ENCODE data around the gene NPAS3.

NPAS3 gene

GRCh38 chr14:33118668-33119067, 180.0 kb downstream of the NPAS3 start:
- DNase-seq: no peak
- Mint-ChIP-seq H3K4me1 (ENCODE audit: low read depth) (no peaks in the 10 kb centered on the region), H3K36me3 (ENCODE audit: low read depth) (no peaks in the 10 kb centered on the region), H3K9me3 (no peaks in the 10 kb centered on the region), H3K4me3 (no peak overlapping the region), H3K27ac (no peak overlapping the region), H3K27me3 (no peaks in the 10 kb centered on the region)

- Mint-ChIP-seq H3K27me3 (no peaks in the 10 kb centered on the region), H3K4me3 (no peak overlapping the region), H3K4me1 (ENCODE audit: low read depth) (no peaks in the 10 kb centered on the region), H3K36me3 (ENCODE audit: low read depth) (no peaks in the 10 kb centered on the region), H3K9me3 (no peaks in the 10 kb centered on the region), H3K27ac (no peak overlapping the region)
- no peak for DNase-seq
Measured at GRCh38 chr14:33120341-33120740, 181.7 kb downstream of the NPAS3 start.

GRCh38 chr14:33120966-33121365, 182.3 kb downstream of the NPAS3 start:
- Mint-ChIP-seq H3K27me3 (no peaks in the 10 kb centered on the region), H3K4me1 (ENCODE audit: low read depth) (no peaks in the 10 kb centered on the region), H3K4me3 (no peak overlapping the region), H3K36me3 (ENCODE audit: low read depth) (no peaks in the 10 kb centered on the region), H3K27ac (no peak overlapping the region), H3K9me3 (no peaks in the 10 kb centered on the region)
- no peak for DNase-seq

DNA sequence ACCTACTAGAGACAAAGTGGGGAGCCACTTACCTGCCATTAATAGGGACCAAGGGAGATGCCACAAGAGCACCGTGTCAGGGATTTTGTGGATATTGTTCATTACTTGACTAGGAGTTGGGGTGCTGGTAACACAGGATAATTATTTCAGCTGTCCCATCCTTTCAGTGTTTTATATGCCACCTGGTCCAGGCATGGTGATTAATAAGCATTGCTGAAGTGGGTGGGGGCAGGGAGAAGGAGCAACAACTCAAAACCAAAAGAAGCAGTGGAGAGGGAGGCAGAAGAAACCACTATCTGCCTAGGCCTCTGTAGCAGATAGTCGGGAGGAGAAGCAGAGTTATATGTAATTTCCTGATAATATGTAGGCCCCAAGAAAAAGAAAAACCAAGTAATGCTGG, 184.6 kb downstream of the NPAS3 start:
- no peak for DNase-seq
- Mint-ChIP-seq H3K36me3 (ENCODE audit: low read depth) (no peaks in the 10 kb centered on the region), H3K27me3 (no peaks in the 10 kb centered on the region), H3K9me3 (no peaks in the 10 kb centered on the region), H3K27ac (no peak overlapping the region), H3K4me1 (ENCODE audit: low read depth) (no peaks in the 10 kb centered on the region), H3K4me3 (no peak overlapping the region)

DNA sequence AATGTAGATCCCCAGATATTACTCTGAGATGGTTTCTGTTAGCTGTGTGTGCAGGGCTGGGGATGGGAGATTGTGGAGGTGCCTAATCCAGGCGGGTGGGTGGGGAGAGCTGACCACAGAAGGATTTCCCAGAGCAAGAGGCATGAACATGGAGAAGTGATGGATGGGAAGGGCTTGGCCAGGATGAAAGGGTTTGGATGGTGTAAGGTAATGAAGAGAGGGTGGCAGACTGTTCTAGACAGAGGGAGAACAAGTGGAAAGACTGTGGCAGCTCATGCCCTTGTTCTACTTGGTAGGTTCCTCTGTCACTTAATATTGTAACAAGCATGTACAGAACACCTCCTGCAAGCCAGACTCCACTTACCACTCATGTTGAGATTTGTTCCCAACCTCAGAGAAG, 187.8 kb downstream of the NPAS3 start:
- Mint-ChIP-seq H3K4me3 (no peak overlapping the region), H3K36me3 (ENCODE audit: low read depth) (no peaks in the 10 kb centered on the region), H3K4me1 (ENCODE audit: low read depth) (no peaks in the 10 kb centered on the region), H3K9me3 (no peaks in the 10 kb centered on the region), H3K27ac (no peak overlapping the region), H3K27me3 (no peaks in the 10 kb centered on the region)
- no peak for DNase-seq

GRCh38 chr14:33127531-33127930, 188.9 kb downstream of the NPAS3 start:
- Mint-ChIP-seq H3K9me3 (peaks cover 2% of the 10 kb centered on the region), H3K27ac (no peak overlapping the region), H3K4me3 (no peak overlapping the region), H3K4me1 (ENCODE audit: low read depth) (no peaks in the 10 kb centered on the region), H3K36me3 (ENCODE audit: low read depth) (no peaks in the 10 kb centered on the region), H3K27me3 (no peaks in the 10 kb centered on the region)
- no peak for DNase-seq

GRCh38 chr14:33131801-33132200, 193.1 kb downstream of the NPAS3 start:
- Mint-ChIP-seq H3K4me3 (no peak overlapping the region), H3K9me3 (peaks cover 2% of the 10 kb centered on the region), H3K36me3 (ENCODE audit: low read depth) (no peaks in the 10 kb centered on the region), H3K27me3 (no peaks in the 10 kb centered on the region), H3K27ac (no peak overlapping the region), H3K4me1 (ENCODE audit: low read depth) (no peaks in the 10 kb centered on the region)
- no peak for DNase-seq

- Mint-ChIP-seq H3K27me3 (no peaks in the 10 kb centered on the region), H3K9me3 (peaks cover 2% of the 10 kb centered on the region), H3K4me1 (ENCODE audit: low read depth) (no peaks in the 10 kb centered on the region), H3K27ac (no peak overlapping the region), H3K4me3 (no peak overlapping the region), H3K36me3 (ENCODE audit: low read depth) (no peaks in the 10 kb centered on the region)
- DNase-seq: no peak
Measured at GRCh38 chr14:33134162-33134561, 195.5 kb downstream of the NPAS3 start.

DNA sequence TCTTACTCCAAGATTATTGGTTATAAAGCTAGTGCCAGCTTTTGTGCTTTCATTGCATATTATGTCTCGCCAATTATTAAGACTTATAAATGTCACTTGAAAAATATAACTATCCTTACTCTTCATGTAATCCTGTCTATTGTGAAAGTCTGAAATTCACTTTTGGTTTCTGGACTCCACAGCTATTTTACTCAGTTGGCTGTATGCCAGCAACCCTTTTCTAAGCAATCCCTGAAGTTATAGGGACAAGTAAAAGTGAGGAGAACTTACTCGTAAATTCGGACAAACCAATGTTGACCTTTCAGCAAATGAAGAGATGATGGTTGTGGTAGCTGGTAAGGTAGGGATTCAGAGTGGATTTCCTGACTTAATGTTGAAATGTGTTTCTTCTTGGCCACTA, 196.3 kb downstream of the NPAS3 start:
- Mint-ChIP-seq H3K27me3 (no peaks in the 10 kb centered on the region), H3K36me3 (ENCODE audit: low read depth) (no peaks in the 10 kb centered on the region), H3K27ac (no peak overlapping the region), H3K4me3 (no peak overlapping the region), H3K9me3 (peaks cover 2% of the 10 kb centered on the region), H3K4me1 (ENCODE audit: low read depth) (no peaks in the 10 kb centered on the region)
- no peak for DNase-seq

GRCh38 chr14:33150666-33151428, 212.2 kb downstream of the NPAS3 start:
- no peak for DNase-seq
- Mint-ChIP-seq H3K4me3 (no peak overlapping the region), H3K36me3 (ENCODE audit: low read depth) (no peaks in the 10 kb centered on the region), H3K27ac (no peak overlapping the region), H3K9me3 (peaks cover 3% of the 10 kb centered on the region), H3K4me1 (ENCODE audit: low read depth) (no peaks in the 10 kb centered on the region), H3K27me3 (no peaks in the 10 kb centered on the region)

DNA sequence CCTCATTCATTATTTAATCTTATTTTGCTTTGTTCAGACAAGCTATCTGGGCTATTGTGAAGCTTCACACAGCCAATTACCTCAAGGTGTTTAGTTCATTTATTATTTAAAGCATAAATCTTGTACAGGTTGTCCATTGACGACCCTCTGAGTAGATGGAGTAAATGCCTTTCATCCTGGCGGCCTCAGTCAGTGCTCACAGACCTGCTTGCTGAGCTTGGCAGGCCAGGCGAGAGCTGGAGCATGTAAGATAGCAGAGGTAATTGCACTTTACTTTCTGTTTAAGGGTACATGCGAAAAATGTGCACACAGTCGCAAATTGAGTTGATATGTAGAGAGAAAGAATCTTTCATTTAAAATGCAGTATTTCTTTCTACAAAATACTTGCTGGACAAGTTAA, 224.4 kb downstream of the NPAS3 start:
- no peak for DNase-seq
- Mint-ChIP-seq H3K4me3 (no peak overlapping the region), H3K9me3 (no peaks in the 10 kb centered on the region), H3K36me3 (ENCODE audit: low read depth) (no peaks in the 10 kb centered on the region), H3K27me3 (no peaks in the 10 kb centered on the region), H3K4me1 (ENCODE audit: low read depth) (no peaks in the 10 kb centered on the region), H3K27ac (no peak overlapping the region)

DNA sequence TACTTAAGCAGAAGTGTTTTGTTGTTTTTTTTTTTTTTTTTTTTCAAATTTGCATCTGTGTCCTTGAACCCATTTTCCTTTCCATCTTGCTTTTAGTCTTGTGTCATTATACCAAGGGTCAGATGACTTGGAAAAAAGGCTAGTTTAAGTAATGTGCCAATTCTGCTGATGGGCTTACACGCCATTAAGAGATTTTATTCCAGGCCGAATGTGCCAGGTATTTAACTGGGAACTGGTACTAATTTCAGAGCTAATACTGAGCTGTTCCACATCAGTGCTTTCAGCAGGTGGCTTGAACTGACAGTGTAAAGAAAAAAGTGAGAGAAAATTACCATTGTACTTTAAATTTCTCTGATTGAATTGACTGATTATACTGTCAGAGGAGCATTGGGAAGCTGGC, 224.9 kb downstream of the NPAS3 start:
- no peaks in the 10 kb centered on the region for H3K9me3 Mint-ChIP-seq
- no peaks in the 10 kb centered on the region for H3K4me1 Mint-ChIP-seq (ENCODE audit: low read depth)
- DNase-seq: no peak
- H3K36me3 Mint-ChIP-seq (ENCODE audit: low read depth): no peaks in the 10 kb centered on the region
- no peaks in the 10 kb centered on the region for H3K27me3 Mint-ChIP-seq
- H3K27ac Mint-ChIP-seq: no peak overlapping the region
- no peak overlapping the region for H3K4me3 Mint-ChIP-seq

- Mint-ChIP-seq H3K27ac (no peak overlapping the region), H3K4me1 (ENCODE audit: low read depth) (no peaks in the 10 kb centered on the region)
Measured at GRCh38 chr14:33165144-33165925, 226.7 kb downstream of the NPAS3 start.

GRCh38 chr14:33165926-33166289, 227.2 kb downstream of the NPAS3 start:
- DNase-seq: no peak
- Mint-ChIP-seq H3K36me3 (ENCODE audit: low read depth) (no peaks in the 10 kb centered on the region), H3K4me1 (ENCODE audit: low read depth) (no peaks in the 10 kb centered on the region), H3K4me3 (no peak overlapping the region), H3K27ac (no peak overlapping the region), H3K27me3 (no peaks in the 10 kb centered on the region), H3K9me3 (peaks cover 3% of the 10 kb centered on the region)

More at GRCh38 chr14:33165144-33165925, 226.7 kb downstream of the NPAS3 start:
- no peaks in the 10 kb centered on the region for H3K36me3 Mint-ChIP-seq (ENCODE audit: low read depth)
- no peaks in the 10 kb centered on the region for H3K27me3 Mint-ChIP-seq
- no peak for DNase-seq
- H3K9me3 Mint-ChIP-seq: peaks cover 3% of the 10 kb centered on the region
- H3K4me3 Mint-ChIP-seq: no peak overlapping the region

DNA sequence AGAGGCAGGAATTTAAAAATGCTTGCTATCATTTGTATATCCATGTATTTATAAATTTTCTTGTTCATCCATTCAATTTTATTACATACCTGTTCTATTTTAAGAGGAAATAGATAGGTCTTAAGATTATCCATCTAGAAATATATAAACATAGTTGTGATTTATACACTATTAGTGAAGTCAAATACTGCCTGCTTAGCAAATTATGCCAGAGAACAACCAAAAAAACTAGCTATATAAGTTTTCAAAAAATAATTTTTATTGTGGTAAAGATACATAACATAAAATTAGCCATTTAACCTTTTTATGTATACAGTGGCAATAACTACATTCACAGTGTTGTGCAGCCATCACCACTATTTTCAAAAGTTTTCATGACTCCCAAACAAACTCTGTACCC, 237.3 kb downstream of the NPAS3 start:
- Mint-ChIP-seq H3K27me3 (no peaks in the 10 kb centered on the region), H3K4me1 (ENCODE audit: low read depth) (no peaks in the 10 kb centered on the region), H3K4me3 (no peak overlapping the region), H3K9me3 (peaks cover 5% of the 10 kb centered on the region), H3K27ac (no peak overlapping the region), H3K36me3 (ENCODE audit: low read depth) (no peaks in the 10 kb centered on the region)
- DNase-seq: no peak
